SH-SY5Y (cell line): ENCODE measurements around the gene SLC25A48.

Experiments used
- GATA2 ChIP-seq: IDR thresholded peaks from 2 replicates; pipeline ENCODE4 v1.6.1; 2011; ENCODE audit warnings: mild to moderate bottlenecking, low read depth, low read length
- GATA3 ChIP-seq: IDR thresholded peaks from 2 replicates; pipeline ENCODE4 v1.6.1; 2011; ENCODE audit warnings: low read depth, mild to moderate bottlenecking, low read length, moderate library complexity

The SLC25A48 gene

DNA sequence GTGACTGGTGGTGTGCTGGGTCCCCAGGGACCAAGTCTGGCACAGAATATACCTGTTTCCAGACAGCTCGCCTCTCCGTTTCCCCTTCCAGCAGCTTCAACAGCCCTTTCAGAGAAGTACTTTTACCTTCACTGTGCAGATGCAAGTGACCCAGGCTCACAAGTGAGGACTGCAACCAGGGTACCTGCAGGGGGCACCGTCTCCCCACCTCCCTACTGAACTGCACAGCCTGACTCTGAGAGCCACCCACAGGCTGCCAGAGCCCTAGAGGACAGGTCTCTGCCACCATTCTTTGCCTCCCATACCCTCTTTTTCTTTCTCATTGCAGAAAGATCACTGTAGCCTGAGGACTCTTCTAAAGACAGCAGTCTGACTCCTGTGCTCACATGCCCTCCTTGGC lies 45.8 kb downstream of the SLC25A48 start:
- TF ChIP-seq GATA3 (no peak), GATA2 (no peak)

GRCh38 chr5:135880801-135881200 lies 46.3 kb downstream of the SLC25A48 start:
- TF ChIP-seq GATA3 = no peak
- no peak for TF ChIP-seq GATA2

DNA sequence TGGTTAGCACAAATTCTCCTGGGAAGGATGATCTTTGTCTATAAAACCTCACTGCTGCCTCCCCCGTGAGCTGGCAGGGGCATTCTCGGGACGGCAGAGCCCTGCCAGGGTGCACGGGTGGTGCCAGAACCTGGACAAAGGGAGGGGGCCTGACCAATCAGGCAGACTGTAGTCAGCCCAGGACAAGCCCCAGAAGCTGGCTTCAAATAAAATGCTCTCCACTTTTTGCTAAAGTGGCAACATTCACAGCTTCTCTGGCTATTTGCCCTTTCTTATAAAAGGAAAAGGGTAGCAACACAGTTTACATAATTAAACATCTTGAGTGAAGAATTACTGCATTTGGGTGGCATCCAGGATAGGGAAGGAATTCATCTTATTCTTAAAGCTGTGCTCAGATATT lies 46.8 kb downstream of the SLC25A48 start:
- no peak for TF ChIP-seq GATA3
- TF ChIP-seq GATA2 = no peak

- no peak for TF ChIP-seq GATA2
- no peak for TF ChIP-seq GATA3
Measured at GRCh38 chr5:135881819-135882218, 47.4 kb downstream of the SLC25A48 start.

- TF ChIP-seq GATA3 (no peak), GATA2 (no peak)
Measured at GRCh38 chr5:135883026-135883425, 48.6 kb downstream of the SLC25A48 start.

DNA sequence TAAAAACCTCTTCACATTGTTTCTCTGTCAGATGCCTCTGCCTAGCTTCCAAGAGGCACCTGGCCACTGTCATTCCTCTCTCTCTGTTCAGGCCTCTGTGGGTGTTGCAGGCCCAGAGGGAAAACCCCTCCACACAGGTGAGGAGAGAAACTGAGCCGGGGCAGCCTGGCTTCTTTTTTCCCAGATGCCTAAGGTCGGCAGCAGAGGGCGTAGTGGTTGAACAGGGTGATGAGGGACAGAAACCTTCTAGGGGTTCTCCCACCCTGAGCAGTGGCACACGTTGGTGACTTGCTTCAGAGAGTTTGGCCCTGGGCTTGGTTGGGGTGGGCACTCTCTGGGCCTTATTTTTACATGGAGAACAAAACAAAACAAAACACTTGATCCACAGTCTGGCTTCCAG lies 49.0 kb downstream of the SLC25A48 start:
- TF ChIP-seq GATA2 (no peak), GATA3 (no peak)

- TF ChIP-seq GATA3 (no peak), GATA2 (no peak)
Measured at GRCh38 chr5:135885031-135885430, 50.6 kb downstream of the SLC25A48 start.

DNA sequence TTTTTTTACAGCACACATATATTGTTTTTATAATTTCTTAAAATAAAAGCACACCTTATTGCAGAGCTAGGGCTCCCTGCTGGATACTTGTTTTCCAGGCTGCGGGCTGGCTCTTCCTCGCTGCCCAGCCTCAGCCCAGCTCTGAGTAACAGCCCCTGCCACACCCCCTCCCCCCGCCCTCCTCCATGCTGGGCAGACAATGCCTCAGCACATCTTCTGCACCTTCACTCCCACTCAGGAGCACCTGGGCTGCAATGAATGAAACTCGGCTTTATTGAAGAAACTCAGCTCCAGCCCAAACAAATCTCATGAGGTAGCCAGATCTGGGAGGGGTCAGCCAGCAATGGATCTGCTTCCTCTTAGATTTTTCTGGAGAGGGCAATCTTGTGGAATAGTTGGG lies 51.7 kb downstream of the SLC25A48 start:
- TF ChIP-seq GATA3 (no peak), GATA2 (no peak)

DNA sequence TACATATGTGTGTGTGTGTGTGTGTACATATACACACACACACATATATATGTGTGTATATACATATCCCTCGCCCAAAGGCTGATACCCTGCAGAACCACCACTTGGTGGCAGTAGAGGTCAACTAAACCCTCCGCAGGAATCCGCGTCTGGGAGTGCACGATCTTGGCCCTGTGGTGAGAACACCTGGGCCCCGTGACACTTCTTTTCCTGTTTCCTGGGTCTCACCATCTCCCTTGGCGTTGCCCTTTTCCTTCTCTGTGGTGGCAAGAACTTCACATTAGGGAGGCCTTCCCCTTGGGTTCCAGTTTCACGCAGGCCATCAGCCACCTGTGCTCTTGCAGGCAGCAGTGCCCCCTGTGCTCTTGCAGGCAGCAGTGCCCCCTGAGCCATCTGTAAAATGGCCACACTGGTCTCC lies 53.0 kb downstream of the SLC25A48 start:
- TF ChIP-seq GATA2 (no peak), GATA3 (no peak)

GRCh38 chr5:135887881-135888614 lies 53.6 kb downstream of the SLC25A48 start:
- no peak for TF ChIP-seq GATA2
- TF ChIP-seq GATA3 = no peak

GRCh38 chr5:135890296-135890695 lies 55.8 kb downstream of the SLC25A48 start:
- TF ChIP-seq GATA3 (no peak), GATA2 (no peak)

DNA sequence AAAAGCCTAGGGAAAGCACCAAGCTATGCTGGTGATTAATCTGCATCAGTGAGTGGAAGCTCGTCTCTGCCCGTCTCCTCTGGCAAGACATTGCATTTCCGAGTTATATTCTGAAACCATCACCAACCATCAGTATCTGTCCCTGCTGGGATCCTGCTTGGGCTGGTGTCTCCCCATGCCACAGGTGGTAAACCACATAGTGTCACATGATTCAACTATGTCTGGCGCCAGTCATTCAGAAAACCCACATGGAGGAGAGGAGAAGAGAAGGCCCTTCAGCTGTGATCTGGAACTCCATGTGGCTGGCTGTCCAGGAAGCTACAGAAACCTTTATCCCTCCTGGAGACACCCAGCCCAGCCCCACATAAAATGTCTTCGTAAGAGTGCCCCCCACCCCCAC lies 56.4 kb downstream of the SLC25A48 start:
- no peak for TF ChIP-seq GATA3
- TF ChIP-seq GATA2 = no peak

GRCh38 chr5:135891268-135891667 lies 56.8 kb downstream of the SLC25A48 start:
- TF ChIP-seq GATA2 (no peak), GATA3 (no peak)

- no peak for TF ChIP-seq GATA2
- TF ChIP-seq GATA3 = no peak
Measured at GRCh38 chr5:135891791-135892190, 57.3 kb downstream of the SLC25A48 start.

DNA sequence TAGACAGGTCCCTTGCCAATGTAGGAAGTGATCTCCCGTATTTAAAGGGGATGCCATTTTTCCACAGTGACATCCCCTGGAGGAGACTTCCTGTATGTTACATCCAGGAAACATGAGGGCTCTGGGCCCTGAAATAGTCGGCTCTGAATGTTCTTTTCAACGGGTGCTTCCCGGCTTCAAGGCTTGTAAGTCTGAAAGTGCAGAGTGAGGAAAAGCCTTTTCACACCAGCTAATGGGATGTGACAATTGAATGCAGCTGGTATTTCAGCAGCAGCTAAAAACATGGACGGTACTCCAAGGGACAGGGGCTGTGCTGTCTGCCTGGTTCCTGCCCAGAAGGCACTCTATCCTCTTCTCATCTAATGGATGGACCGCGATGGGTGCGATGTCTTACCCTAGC lies 59.8 kb downstream of the SLC25A48 start:
- TF ChIP-seq GATA3 (no peak), GATA2 (no peak)

- no peak for TF ChIP-seq GATA3
- no peak for TF ChIP-seq GATA2
Measured at GRCh38 chr5:135894789-135895188, 60.3 kb downstream of the SLC25A48 start.
